GM12892 (cell line): ENCODE measurements around the gene TMEM178B.

Experiments used
- POLR2A ChIP-seq: IDR thresholded peaks from 2 replicates; pipeline ENCODE4 v1.6.1; 2011; ENCODE audit warnings: low read depth, low read length, control low read depth
- POLR2AphosphoS5 ChIP-seq: IDR thresholded peaks from 2 replicates; pipeline ENCODE4 v1.6.1; 2011; ENCODE audit warnings: low read depth, low read length, control low read depth
- TAF1 ChIP-seq: IDR thresholded peaks from 2 replicates; pipeline ENCODE4 v1.6.1; 2011; ENCODE audit warnings: low read depth, mild to moderate bottlenecking, control low read depth, low read length, borderline replicate concordance

DNA sequence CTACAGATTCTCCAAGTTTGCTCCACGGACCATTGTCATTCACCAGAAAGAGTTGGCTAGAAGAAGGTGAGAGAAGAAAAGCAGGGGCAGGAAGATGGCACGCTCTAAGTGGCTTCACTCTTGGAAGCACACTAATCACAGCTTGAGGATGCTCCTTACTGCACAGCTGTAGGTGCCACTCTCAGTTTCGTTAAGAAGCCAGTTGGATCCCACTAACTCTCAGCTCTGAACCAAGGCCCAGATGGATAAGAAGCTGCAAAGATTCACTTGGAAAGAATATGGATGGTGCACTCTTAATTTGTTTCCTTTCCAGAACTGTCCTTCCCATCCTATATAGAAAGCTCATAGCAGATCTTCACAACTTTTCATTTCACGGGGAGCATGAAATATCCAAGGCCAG lies 382.8 kb downstream of the TMEM178B start:
- TF ChIP-seq POLR2A: no peak
- no peak for TF ChIP-seq POLR2AphosphoS5
- no peak for TF ChIP-seq TAF1
